GM12875 (cell line): ENCODE measurements around the gene CROCC2.

ENCODE experiments used
- H3K4me3 ChIP-seq: one replicate; pipeline ENCODE4 v1.5.1; 2011; ENCODE audit warnings: low read depth, low read length, control low read depth
- CTCF ChIP-seq: IDR thresholded peaks from 2 replicates; pipeline ENCODE4 v1.5.1; 2011; ENCODE audit warnings: low read depth, mild to moderate bottlenecking, control low read depth, inconsistent platforms, low read length, moderate library complexity, borderline replicate concordance; ENCODE audit not compliant: insufficient read depth

The CROCC2 gene

GRCh38 chr2:240916571-240917008 is 10.5 kb downstream of the CROCC2 start:
- H3K4me3 ChIP-seq, result no peak overlapping the region
- no peak for TF ChIP-seq CTCF

GRCh38 chr2:240917009-240917683 is 11.0 kb downstream of the CROCC2 start:
- no peak for TF ChIP-seq CTCF
- no peak overlapping the region for H3K4me3 ChIP-seq

- no peak overlapping the region for H3K4me3 ChIP-seq
- TF ChIP-seq CTCF, result no peak
Measured at GRCh38 chr2:240917684-240918257, 11.6 kb downstream of the CROCC2 start.

- H3K4me3 ChIP-seq, result no peak overlapping the region
- no peak for TF ChIP-seq CTCF
Measured at GRCh38 chr2:240918258-240919091, 12.3 kb downstream of the CROCC2 start.

- TF ChIP-seq CTCF, result no peak
Measured at GRCh38 chr2:240919161-240919781, 13.1 kb downstream of the CROCC2 start.

GRCh38 chr2:240919786-240920782 is 13.9 kb downstream of the CROCC2 start:
- no peak overlapping the region for H3K4me3 ChIP-seq
- no peak for TF ChIP-seq CTCF

More at GRCh38 chr2:240919161-240919781, 13.1 kb downstream of the CROCC2 start:
- H3K4me3 ChIP-seq, result no peak overlapping the region
